Measurements from ENCODE around the gene ZNF681. TPM values are rescaled to one million over a fixed set of nuclear protein-coding genes. Genes with fewer than 3 reads are reported as not detected.

The ZNF681 gene
- total and polyA plus RNA-seq, 9 of the 15 experiments (the other 6 are each of a cell fraction or from before 2014, with no cell fraction given) = 2.8 to 8.6 (median 4.1) TPM

DNA sequence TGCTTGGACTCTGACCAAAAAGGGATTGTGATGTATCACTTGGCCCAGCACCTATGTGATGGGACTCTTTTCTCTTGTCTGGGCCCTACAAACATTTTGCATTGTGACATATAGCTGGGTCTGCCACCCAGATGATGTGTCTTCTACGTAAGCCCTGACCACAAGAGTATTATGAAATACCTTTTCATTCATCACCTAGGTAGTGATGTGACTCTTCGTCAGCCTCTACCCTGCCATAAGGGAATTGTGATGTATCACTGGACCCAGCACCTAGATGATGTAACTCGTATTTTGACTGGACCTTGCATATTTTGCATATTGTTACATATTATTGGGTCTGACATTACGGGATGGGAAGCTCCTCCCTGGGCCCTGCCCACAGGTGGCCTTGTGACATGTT, 29.7 kb upstream of the ZNF681 start:
- intact Hi-C loops (cut with micrococcal nuclease) = no loop called here
- Histone ChIP-seq H3K9ac (ENCODE audit: insufficient read depth in 1 of 2, low read depth in 2 of 2, low read length in 2 of 2) (no peak overlapping the region), H4K20me1 (replicated peaks; ENCODE audit: control insufficient read depth, insufficient read depth, low read length) (no peaks in the 10 kb centered on the region), H3K4me3 (no peak overlapping the region), H3K79me2 (ENCODE audit: control insufficient read depth, insufficient read depth, low read length) (peaks cover 9% of the 10 kb centered on the region; the same call in 2 of the 3 replicates), H3K4me1 (replicated peaks in 1 of 2; ENCODE audit: control insufficient read depth in 2 of 2, insufficient read depth in 2 of 2, low read length in 2 of 2) (no peaks in the 10 kb centered on the region), H3K27me3 (ENCODE audit: control insufficient read depth in 2 of 2, insufficient read depth in 2 of 2, low read length in 2 of 2) (no peaks in the 10 kb centered on the region), H3K36me3 (ENCODE audit: control insufficient read depth, insufficient read depth, low read length) (peaks cover 45% of the 10 kb centered on the region; the same call in 2 of the 3 replicates), H3K27ac (ENCODE audit: extremely low read depth, low read depth, low read length) (no peak overlapping the region), H3K9me1 (ENCODE audit: control insufficient read depth, insufficient read depth, low read length) (no peaks in the 10 kb centered on the region), H3K4me2 (ENCODE audit: insufficient read depth, low read length) (no peak overlapping the region), H2AFZ (ENCODE audit: low read depth, low read length) (no peak overlapping the region), H3K9me3 (replicated peaks; ENCODE audit: control insufficient read depth, insufficient read depth, low read depth, low read length) (no peaks in the 10 kb centered on the region)
- ATAC-seq (no peak), DNase-seq (ENCODE audit: extremely low read depth in 1 of 4, low spot score in 3 of 4) (no peak), FAIRE-seq (no peak)
- CTCF ChIA-PET (ENCODE audit: low intra/inter-chr PET ratio) = no interaction called here
- POLR2A ChIA-PET = no interaction called here
- in situ Hi-C loops (cut with MboI) = no loop called here
- 74% methylated on average over 4 of the region's 4 CpGs for WGBS (ENCODE audit: insufficient coverage, low coverage, missing lambda C conversion rate)
- TF ChIP-seq SRSF3 (IDR thresholded peaks at IDR 0.05; ENCODE audit: insufficient read depth, low read length) (no peak), JUND (IDR thresholded peaks at IDR 0.05; ENCODE audit: borderline replicate concordance, low read depth, low read length) (no peak), JUND (tag; IDR thresholded peaks at IDR 0.05; ENCODE audit: borderline replicate concordance, low read depth, low read length) (no peak), TRIM24 (IDR thresholded peaks at IDR 0.05) (no peak), ZFPM2 (CRISPR knock-in tag; IDR thresholded peaks at IDR 0.05) (no peak), XRCC5 (IDR thresholded peaks at IDR 0.05; ENCODE audit: low read depth, low read length) (no peak), ERF (CRISPR knock-in tag; IDR thresholded peaks at IDR 0.05) (no peak), PRMT5 (CRISPR knock-in tag; IDR thresholded peaks at IDR 0.05) (no peak), ZNF232 (CRISPR knock-in tag; IDR thresholded peaks at IDR 0.05) (no peak), ZNF133 (CRISPR knock-in tag; IDR thresholded peaks at IDR 0.05) (no peak), EWSR1 (IDR thresholded peaks at IDR 0.05; ENCODE audit: borderline replicate concordance, low read depth, partially characterized antibody) (no peak), ZNF239 (CRISPR knock-in tag; IDR thresholded peaks at IDR 0.05) (no peak), TFAM (CRISPR knock-in tag; conservative IDR thresholded peaks at IDR 0.05) (no peak)
- TF ChIP-seq, protein P1, sequence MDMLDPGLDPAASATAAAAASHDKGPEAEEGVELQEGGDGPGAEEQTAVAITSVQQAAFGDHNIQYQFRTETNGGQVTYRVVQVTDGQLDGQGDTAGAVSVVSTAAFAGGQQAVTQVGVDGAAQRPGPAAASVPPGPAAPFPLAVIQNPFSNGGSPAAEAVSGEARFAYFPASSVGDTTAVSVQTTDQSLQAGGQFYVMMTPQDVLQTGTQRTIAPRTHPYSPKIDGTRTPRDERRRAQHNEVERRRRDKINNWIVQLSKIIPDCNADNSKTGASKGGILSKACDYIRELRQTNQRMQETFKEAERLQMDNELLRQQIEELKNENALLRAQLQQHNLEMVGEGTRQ (CRISPR knock-in tag; IDR thresholded peaks at IDR 0.05) = no peak
- TF ChIP-seq, protein P2, sequence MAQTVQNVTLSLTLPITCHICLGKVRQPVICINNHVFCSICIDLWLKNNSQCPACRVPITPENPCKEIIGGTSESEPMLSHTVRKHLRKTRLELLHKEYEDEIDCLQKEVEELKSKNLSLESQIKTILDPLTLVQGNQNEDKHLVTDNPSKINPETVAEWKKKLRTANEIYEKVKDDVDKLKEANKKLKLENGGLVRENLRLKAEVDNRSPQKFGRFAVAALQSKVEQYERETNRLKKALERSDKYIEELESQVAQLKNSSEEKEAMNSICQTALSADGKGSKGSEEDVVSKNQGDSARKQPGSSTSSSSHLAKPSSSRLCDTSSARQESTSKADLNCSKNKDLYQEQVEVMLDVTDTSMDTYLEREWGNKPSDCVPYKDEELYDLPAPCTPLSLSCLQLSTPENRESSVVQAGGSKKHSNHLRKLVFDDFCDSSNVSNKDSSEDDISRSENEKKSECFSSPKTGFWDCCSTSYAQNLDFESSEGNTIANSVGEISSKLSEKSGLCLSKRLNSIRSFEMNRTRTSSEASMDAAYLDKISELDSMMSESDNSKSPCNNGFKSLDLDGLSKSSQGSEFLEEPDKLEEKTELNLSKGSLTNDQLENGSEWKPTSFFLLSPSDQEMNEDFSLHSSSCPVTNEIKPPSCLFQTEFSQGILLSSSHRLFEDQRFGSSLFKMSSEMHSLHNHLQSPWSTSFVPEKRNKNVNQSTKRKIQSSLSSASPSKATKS (CRISPR knock-in tag; IDR thresholded peaks at IDR 0.05) = no peak
- BruUV-seq (replicated peaks) = no TSS peak
